Eye (tissue), 1 donor: ENCODE results near the gene KLF11.
"Not testable (repeated sequence)": the region's sequence is repeated elsewhere in the genome, so short reads cannot be mapped to it uniquely, and the experiment has no call there.

Source experiments
- DNase-seq: peaks from one replicate; pipeline ENCODE4 v3.0.0-alpha.2; 2015

KLF11 gene

GRCh38 chr2:10087360-10087759 lies 44.0 kb downstream of the KLF11 start:
- DNase-seq, result no peak

- DNase-seq, result no peak
These were observed 46.3 kb downstream of the KLF11 start for GRCh38 chr2:10089565-10090190.

DNA sequence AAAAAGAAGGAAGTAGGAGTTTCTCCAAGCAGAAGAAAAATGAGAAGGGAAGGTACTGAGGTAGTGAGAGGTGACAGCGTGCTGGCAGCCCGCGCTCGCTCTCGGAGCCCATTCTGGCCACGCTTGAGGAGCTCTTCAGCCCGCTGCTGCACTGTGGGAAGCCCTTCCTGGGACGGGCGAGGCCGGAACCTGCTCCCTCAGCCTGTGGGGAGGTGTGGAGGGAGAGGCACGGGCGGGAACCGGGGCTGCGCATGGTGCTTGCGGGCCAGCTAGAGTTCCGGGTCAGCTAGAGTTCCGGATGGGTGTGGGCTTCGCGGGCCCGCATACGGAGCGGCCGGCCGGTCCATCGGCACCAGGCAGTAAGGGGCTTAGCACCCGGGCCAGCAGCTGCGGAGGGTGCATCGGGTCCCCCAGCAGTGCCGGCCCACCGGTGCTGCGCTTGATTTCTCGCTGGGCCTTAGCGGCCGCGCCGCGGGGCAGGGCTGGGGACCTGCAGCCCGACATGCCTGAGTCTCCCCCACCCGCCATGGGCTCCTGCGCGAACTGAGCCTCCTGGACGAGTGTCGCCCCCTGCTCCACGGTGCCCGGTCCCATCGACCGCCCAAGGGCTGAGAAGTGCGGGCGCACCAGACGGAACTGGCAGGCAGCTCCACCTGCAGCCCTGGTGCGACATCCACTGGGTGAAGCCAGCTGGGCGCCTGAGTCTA lies 48.0 kb downstream of the KLF11 start:
- DNase-seq, result no peak

GRCh38 chr2:10091889-10092244 lies 48.5 kb downstream of the KLF11 start:
- not testable (repeated sequence) for DNase-seq

DNA sequence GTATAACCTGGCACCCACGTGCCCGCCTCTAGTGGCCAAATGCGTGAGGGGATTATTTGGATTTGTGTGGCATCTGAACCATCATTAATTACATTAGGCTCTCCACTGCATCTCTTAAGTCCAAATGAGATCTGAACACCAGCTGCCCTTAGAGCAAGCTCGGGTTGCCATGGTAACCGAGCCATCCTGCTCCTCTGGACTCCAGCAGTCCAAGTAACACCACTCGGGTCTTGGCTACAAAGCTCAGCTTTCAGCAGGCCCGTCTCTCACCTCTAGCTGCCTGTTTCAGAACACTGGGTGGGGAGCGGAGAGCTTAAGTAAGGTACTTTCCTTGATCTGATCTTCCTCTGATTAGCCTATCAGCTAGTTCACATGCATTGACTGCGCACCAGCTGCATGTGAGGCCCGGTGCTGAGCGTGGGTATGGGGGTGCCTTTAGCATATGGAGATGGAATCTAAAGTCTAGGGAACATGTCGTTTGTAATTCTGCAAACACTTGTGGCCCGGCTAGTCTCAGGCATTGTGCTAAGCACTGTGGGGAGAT lies 51.0 kb downstream of the KLF11 start:
- peak; percentile 89 for DNase-seq

- DNase-seq, result peak; percentile 75
These were observed 51.8 kb downstream of the KLF11 start for GRCh38 chr2:10095175-10095574.

GRCh38 chr2:10096641-10097040 lies 53.3 kb downstream of the KLF11 start:
- DNase-seq, result no peak

GRCh38 chr2:10097352-10098148 lies 54.2 kb downstream of the KLF11 start:
- peak; percentile 69 for DNase-seq

DNA sequence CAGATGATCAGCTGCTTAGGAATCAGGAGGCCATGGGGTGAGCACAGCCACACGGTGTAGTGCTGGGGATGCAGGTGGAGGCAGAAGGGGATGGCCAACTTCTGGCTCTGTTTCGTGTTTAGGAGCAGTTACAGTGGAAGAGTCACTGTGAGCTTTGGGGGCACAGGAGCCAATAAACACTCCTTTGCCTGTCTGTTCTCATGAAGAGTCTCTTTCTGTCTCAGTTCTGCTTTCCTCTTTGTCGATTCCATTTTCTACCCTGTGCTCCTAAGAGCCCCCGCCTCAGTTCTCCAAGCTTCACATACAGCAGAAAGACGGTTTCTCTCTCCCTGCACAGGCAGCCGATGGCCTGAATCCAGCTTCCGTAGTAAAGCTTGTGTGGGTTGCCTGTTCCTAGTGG lies 58.1 kb downstream of the KLF11 start:
- peak; percentile 42 for DNase-seq

- DNase-seq, result no peak
These were observed 59.8 kb downstream of the KLF11 start for GRCh38 chr2:10103179-10103578.
